GM12891 (cell line): ENCODE results near the gene DLG1.

Experiments used
- PAX5 ChIP-seq: IDR thresholded peaks from 2 replicates; pipeline ENCODE4 v1.6.1; 2011; ENCODE audit warnings: low read length, moderate library complexity, mild to moderate bottlenecking; ENCODE audit not compliant: insufficient read depth, severe bottlenecking
- POLR2A ChIP-seq: IDR thresholded peaks from 2 replicates; pipeline ENCODE4 v1.6.1; 2011; ENCODE audit warnings: low read depth, low read length, control low read depth

- TF ChIP-seq POLR2A (no peak), PAX5 (no peak)
Measured at GRCh38 chr3:197011780-197012539, 286.5 kb downstream of the DLG1 start.
